Transverse colon (tissue), 4 donors: ENCODE results near the gene WWP2. TPM values are rescaled to one million over a fixed set of nuclear protein-coding genes. Genes with fewer than 3 reads are reported as not detected.

Source experiments
- DNase-seq: peaks from one replicate; pipeline ENCODE4 v3.0.0-alpha.2; 2019
- H3K27ac ChIP-seq, 4 donors: fragments of 200-600 bp; sonication (generic); 2 replicates each; pipeline ENCODE4 v1.5.1; 2016 to 2018; ENCODE audit warnings: inconsistent platforms in 4 of 4
- H3K27me3 ChIP-seq: fragments of 200-600 bp; sonication (generic); 2 replicates; pipeline ENCODE4 v1.5.1; 2017; ENCODE audit warnings: inconsistent platforms
- H3K36me3 ChIP-seq, 4 donors: fragments of 200-600 bp; sonication (generic); 2 replicates each; pipeline ENCODE4 v1.5.1; 2017 to 2019; ENCODE audit warnings: inconsistent platforms in 4 of 4
- H3K4me1 ChIP-seq, 4 donors: fragments of 200-600 bp; sonication (generic); 2 replicates each; pipeline ENCODE4 v1.5.1; 2017 to 2020; ENCODE audit warnings: inconsistent platforms in 4 of 4
- H3K4me3 ChIP-seq, 4 donors: fragments of 200-600 bp; sonication (generic); 1 replicate in 1 of 4; 2 replicates in 3 of 4; pipeline versions ENCODE4 v1.5.1 to v1.6.1; 2017 to 2019; ENCODE audit warnings: inconsistent platforms in 4 of 4
- H3K9me3 ChIP-seq, 2 donors: fragments of 200-600 bp; sonication (generic); 2 replicates each; pipeline ENCODE4 v1.5.1; 2017 to 2019; ENCODE audit warnings: inconsistent platforms in 2 of 2
- EP300 ChIP-seq: sonication (generic); formaldehyde crosslinking; IDR thresholded peaks from one replicate; pipeline ENCODE4 v1.6.1; 2017; ENCODE audit warnings: antibody characterized with exemption, low read depth
- POLR2A ChIP-seq: fragments of 450-650 bp; IDR thresholded peaks from one replicate; pipeline ENCODE4 v1.6.1; 2016; ENCODE audit warnings: antibody characterized with exemption, mild to moderate bottlenecking, moderate library complexity
- POLR2AphosphoS5 ChIP-seq, 3 donors: sonication (generic); formaldehyde crosslinking; IDR thresholded peaks; one replicate each; pipeline ENCODE4 v1.6.1; 2016; ENCODE audit warnings: antibody characterized with exemption in 3 of 3
- WGBS, 2 donors: methylation state at CpG; one replicate each; pipeline ENCODE4 v1.1.5; 2018; ENCODE audit warnings: low coverage in 1 of 2; 5-methylcytosine and 5-hydroxymethylcytosine counted together
- in situ Hi-C, 4 donors: fragments of 200-750 bp; cut with MboI; loops; one replicate each; pipeline versions ENCODE4 v1.15.0 to v1.15.1; 2017; ENCODE audit warnings: low sequenced_read_pairs in 3 of 4, low pct_ligation_motif_present in 1 of 4, low pct_unique_long_range_greater_than_20kb in 1 of 4
- intact Hi-C: fragments of 100-400 bp; cut with DNase I; formaldehyde crosslinking; loops from one replicate; pipeline ENCODE4 v1.15.1; 2023; ENCODE audit warnings: low total_unique reads
- total RNA-seq, 4 donors: library from RNA; depleted of rRNA; stranded (reverse); fragments of >200 nt; gene quantifications; one replicate each; pipeline ENCODE4 v1.1.0, GENCODE V29; 2016
- TF ChIP-seq, protein P1 (sequence below), 5 experiments: fragments of 200-600 bp in 3 of 5; fragments of 450-650 bp in 2 of 5; sonication (generic) in 3 of 5; IDR thresholded peaks; 1 replicate in 2 of 5; 2 replicates in 3 of 5; pipeline ENCODE4 v1.5.1; 2016 to 2017; ENCODE audit warnings: antibody characterized with exemption in 5 of 5, inconsistent platforms in 3 of 5, mild to moderate bottlenecking in 2 of 5, moderate library complexity in 1 of 5

The WWP2 gene
- total RNA-seq, 4 donors from 2014 or later = 66.8 to 157 (median 73.7) TPM

DNA sequence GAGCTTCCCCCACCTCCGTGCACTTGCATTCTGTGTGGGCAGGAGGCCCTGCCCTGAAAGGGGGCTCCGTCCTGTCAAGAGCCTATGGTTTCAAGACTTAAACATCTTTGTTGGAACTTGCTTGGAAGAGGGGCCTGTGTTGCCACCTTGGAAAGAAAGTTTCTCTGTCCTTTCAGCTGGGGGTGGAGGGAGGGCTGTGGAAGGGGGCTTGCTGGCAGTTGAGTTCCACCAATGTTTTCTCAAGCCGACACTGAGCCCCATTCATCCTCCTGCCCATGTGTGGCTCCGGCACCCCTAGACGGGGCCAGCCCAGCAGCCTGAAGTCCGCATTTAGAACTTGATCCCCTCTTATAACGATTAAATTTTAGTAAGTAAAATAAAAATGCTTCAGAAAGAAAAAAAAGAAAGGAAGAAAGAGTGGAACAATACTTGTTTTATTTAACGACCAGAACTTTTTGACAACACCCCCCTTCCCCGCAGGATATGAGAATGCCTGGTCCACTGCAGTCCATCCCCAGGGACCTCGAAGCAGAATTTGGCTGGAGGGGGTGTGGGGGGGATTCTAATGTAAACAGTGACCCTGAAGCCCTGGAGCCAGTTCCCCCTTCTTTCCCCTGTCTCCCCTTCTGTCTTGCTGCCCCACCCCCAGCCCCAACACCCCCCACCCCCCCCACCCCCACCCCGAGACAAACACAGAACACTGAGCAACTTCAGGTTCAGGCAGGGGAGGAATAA lies 162.1 kb downstream of the WWP2 start:
- Histone ChIP-seq H3K27ac (peak overlapping the region in 3 of 4 donors; percentile 47 to 75 (median 67)), H3K4me3 (no peak overlapping the region), H3K9me3 (no peaks in the 10 kb centered on the region), H3K27me3 (no peaks in the 10 kb centered on the region), H3K36me3 (no peaks in the 10 kb centered on the region), H3K4me1 (peaks cover 0 to 8% (median 0%) of the 10 kb centered on the region in 4 donors)
- 84 to 91% methylated on average over 4 to 11 of the region's 11 CpGs for WGBS, 2 donors
- in situ Hi-C loops = loop anchor here in 2 of 4 donors (10.0 kb wide), 1 partner anchor 129 kb away; no protein-coding TSS in a partner anchor
- DNase-seq = no peak
- TF ChIP-seq, protein P1, sequence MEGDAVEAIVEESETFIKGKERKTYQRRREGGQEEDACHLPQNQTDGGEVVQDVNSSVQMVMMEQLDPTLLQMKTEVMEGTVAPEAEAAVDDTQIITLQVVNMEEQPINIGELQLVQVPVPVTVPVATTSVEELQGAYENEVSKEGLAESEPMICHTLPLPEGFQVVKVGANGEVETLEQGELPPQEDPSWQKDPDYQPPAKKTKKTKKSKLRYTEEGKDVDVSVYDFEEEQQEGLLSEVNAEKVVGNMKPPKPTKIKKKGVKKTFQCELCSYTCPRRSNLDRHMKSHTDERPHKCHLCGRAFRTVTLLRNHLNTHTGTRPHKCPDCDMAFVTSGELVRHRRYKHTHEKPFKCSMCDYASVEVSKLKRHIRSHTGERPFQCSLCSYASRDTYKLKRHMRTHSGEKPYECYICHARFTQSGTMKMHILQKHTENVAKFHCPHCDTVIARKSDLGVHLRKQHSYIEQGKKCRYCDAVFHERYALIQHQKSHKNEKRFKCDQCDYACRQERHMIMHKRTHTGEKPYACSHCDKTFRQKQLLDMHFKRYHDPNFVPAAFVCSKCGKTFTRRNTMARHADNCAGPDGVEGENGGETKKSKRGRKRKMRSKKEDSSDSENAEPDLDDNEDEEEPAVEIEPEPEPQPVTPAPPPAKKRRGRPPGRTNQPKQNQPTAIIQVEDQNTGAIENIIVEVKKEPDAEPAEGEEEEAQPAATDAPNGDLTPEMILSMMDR (IDR thresholded peaks at IDR 0.05) = no peak
- TF ChIP-seq EP300 (no peak), POLR2AphosphoS5 (IDR thresholded peaks at IDR 0.05) (no peak), POLR2A (no peak)
- intact Hi-C loops = no loop called here

DNA sequence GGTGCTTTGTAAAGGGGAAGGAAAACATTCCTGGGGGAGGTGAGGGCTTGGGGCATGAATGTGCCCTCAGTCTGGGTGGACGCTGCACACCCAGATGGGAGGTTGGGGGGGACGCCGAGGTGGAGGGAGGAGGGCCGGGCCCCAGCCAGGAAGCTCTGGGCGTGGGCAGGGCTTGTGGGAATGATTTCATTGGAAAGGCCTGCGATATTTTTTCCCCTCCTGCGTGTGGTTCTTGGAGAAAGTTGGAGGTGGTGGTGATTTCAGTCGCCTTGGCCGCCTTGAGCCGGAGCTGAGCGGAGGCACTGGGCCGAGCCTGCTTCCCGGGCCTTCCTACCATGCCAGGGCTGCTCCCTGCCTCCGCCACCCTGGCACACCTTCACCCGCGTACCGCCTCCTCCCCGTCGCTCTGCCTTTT lies 162.7 kb downstream of the WWP2 start:
- Histone ChIP-seq H3K9me3 (no peaks in the 10 kb centered on the region), H3K4me3 (no peak overlapping the region), H3K36me3 (no peaks in the 10 kb centered on the region), H3K27ac (peak overlapping the region; percentile 17 to 75 (median 57)), H3K27me3 (no peaks in the 10 kb centered on the region), H3K4me1 (peaks cover 0 to 8% (median 0%) of the 10 kb centered on the region in 4 donors)
- in situ Hi-C loops (loop anchor here in 3 of 4 donors (5.0 to 10.0 kb wide), 2 partner anchors 127 to 130 kb away; no protein-coding TSS in a partner anchor), intact Hi-C loops (no loop called here)
- TF ChIP-seq, protein P1 (IDR thresholded peaks at IDR 0.05) = no peak
- TF ChIP-seq POLR2A (no peak), POLR2AphosphoS5 (IDR thresholded peaks at IDR 0.05) (no peak), EP300 (no peak)
- 23 to 84% methylated on average over 6 to 19 of the region's 19 CpGs for WGBS, 2 donors
- DNase-seq = no peak

DNA sequence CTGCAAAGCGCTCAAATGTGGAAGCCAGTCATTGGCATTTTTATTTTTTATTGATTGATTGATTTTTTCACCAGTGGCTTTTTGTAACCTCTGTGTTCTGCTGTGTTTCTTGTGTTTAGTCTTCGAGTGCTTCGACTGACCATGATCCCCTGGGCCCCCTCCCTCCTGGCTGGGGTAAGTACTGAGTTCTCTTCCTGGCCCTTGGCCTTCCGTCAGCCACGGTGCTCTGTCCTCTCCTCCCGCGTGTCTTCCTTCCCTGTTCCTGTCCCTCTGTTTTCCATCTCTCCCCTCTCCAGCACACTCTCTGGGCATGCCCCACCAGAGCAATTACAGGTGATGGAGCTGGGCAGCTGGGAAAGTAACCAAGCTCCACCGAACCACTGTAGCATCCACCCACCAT lies 163.2 kb downstream of the WWP2 start:
- in situ Hi-C loops = loop anchor here in 3 of 4 donors (5.0 to 10.0 kb wide), 2 partner anchors 128 to 131 kb away; no protein-coding TSS in a partner anchor
- no peak for DNase-seq
- Histone ChIP-seq H3K27me3 (no peaks in the 10 kb centered on the region), H3K4me1 (peaks cover 0 to 8% (median 0%) of the 10 kb centered on the region in 4 donors), H3K36me3 (no peaks in the 10 kb centered on the region), H3K4me3 (no peak overlapping the region), H3K27ac (peak overlapping the region; percentile 17 to 75 (median 57)), H3K9me3 (no peaks in the 10 kb centered on the region)
- intact Hi-C loops = no loop called here
- WGBS, 2 donors = 87 to 88% methylated on average over 6 to 8 of the region's 8 CpGs
- TF ChIP-seq POLR2A (no peak), POLR2AphosphoS5 (IDR thresholded peaks at IDR 0.05) (no peak)
- TF ChIP-seq, protein P1 (IDR thresholded peaks at IDR 0.05) = no peak

GRCh38 chr16:69926241-69926640 lies 164.1 kb downstream of the WWP2 start:
- WGBS, 2 donors = 80 to 86% methylated on average over 1 to 8 of the region's 8 CpGs
- Histone ChIP-seq H3K36me3 (peaks cover 0 to 7% (median under 1%) of the 10 kb centered on the region in 4 donors), H3K9me3 (no peaks in the 10 kb centered on the region), H3K27me3 (no peaks in the 10 kb centered on the region), H3K4me3 (no peak overlapping the region), H3K4me1 (peaks cover 0 to 8% (median 0%) of the 10 kb centered on the region in 4 donors), H3K27ac (peak overlapping the region in 1 of 4 donors; percentile 3)
- intact Hi-C loops = no loop called here
- no peak for DNase-seq
- in situ Hi-C loops = loop anchor here in 3 of 4 donors (5.0 to 10.0 kb wide), 2 partner anchors 129 to 131 kb away; no protein-coding TSS in a partner anchor
- TF ChIP-seq POLR2AphosphoS5 (IDR thresholded peaks at IDR 0.05) = no peak
